Stimulated activated CD8-positive, alpha-beta memory T cell treated with anti-CD3 and anti-CD28 coated beads, Interleukin-4, amount 100 ng/mL, for 4 hours (primary cell): ENCODE measurements around the gene IGSF22.

Source experiments
- DNase-seq, 2 donors: peaks; one replicate each; pipeline ENCODE4 v3.0.0-alpha.2; 2020; ENCODE audit warnings: low read depth in 2 of 2, low spot score in 1 of 2

Gene IGSF22

GRCh38 chr11:18726040-18726439 lies at the start of gene IGSF22:
TSS of gene IGSF22 (minus strand) at chr11:18726188. CDS start at chr11:18724236, 1,952 bp downstream.
- DNase-seq = no peak

- no peak for DNase-seq
These were observed 48.8 kb upstream of the IGSF22 start for GRCh38 chr11:18774801-18775200.

GRCh38 chr11:18773681-18774080 lies 47.7 kb upstream of the IGSF22 start:
- no peak for DNase-seq

DNA sequence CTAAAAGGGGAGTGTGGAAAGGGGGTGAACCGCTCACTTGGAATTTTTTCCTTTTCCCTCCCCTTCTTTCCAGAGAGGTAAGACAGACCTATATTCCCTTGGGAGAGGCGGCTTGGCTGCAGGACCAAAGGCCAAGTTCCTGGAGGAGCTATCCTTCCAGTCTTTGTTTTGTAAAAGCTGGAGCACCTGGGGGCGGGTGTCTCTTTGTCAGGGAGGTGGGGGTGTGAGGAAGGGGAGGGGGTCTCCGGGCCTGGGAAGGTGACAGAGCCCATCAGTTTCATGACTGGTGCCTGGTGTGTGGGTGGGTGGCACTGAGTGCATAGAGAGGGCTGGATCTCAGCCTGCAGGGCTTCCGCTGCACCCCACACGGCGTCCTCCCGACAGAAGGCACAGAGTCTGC lies 47.1 kb upstream of the IGSF22 start:
- no peak for DNase-seq

- DNase-seq = no peak
These were observed 46.2 kb upstream of the IGSF22 start for GRCh38 chr11:18772211-18772610.

DNA sequence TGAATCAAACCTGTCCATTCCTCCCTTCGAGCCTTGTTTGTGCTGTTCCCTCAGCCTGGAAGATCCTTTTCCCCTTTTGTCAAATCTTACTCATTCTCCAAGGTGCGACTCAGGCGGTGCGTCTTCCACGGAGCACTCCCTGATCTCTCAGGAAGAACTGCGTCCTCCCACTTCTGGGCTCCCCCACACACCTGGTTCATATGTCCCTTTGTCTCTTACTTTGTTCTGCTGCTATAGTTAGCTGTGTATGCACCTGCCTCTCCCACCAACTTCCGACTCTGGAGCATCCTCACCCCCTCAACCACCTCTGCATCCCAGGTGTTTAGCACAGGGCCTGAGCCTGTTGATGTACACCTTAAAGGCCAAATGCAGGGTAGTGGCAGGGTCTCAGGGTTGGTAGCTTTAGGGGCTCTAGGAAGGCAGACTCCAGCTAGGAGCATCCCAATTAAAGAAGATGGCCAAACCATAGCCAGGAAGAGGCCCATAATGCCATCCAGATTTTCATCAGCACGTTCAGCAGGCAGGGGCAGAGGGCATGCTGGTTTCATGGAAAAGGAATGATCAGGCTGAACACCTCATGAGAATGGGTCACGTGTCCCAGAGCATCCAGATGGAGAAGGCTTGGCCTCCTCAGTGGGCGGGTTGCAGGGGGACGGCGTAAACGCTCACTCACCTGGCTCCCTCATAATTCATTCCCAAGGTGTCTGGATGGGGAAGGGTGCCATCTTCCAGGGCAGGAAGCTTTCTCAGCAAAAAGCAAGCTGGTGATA lies 45.5 kb upstream of the IGSF22 start:
- DNase-seq = no peak

- no peak for DNase-seq
These were observed 44.6 kb upstream of the IGSF22 start for GRCh38 chr11:18770479-18771125.

DNA sequence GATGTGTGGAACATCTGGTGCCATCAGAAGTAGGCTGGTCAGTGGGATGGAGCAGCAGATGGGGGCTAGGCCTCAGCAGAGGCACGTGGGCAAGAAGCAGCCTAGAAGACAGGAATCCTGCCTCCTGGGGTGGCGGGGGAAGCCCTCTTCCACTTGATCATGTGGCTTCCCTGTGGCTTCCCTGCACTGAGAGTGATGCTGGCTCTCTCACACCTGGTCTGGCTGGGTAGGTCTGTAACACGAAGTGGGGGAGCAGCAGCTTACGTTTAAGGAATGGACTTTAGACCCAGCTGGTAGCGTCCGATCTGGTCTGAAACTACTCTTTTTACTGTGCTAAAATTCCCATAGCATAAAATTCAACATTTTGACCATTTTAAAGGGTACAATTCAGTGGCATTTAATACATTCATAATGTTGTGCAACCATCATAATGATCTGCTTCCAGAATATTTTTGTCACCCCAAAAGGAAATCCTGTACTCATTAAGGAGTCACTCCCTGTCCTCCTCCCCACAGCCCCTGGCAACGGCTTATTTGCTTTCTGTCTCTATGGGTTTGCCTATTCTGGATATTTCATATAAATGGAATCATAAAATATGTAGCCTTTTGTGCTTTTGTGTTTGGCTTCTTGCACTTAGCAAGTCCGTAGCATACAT lies 43.9 kb upstream of the IGSF22 start:
- no peak for DNase-seq

- DNase-seq = no peak
These were observed 43.0 kb upstream of the IGSF22 start for GRCh38 chr11:18768978-18769377.

- DNase-seq = no peak
These were observed 42.5 kb upstream of the IGSF22 start for GRCh38 chr11:18768472-18768901.

GRCh38 chr11:18766015-18766414 lies 40.0 kb upstream of the IGSF22 start:
- no peak for DNase-seq

- no peak for DNase-seq
These were observed 39.6 kb upstream of the IGSF22 start for GRCh38 chr11:18765554-18765953.

DNA sequence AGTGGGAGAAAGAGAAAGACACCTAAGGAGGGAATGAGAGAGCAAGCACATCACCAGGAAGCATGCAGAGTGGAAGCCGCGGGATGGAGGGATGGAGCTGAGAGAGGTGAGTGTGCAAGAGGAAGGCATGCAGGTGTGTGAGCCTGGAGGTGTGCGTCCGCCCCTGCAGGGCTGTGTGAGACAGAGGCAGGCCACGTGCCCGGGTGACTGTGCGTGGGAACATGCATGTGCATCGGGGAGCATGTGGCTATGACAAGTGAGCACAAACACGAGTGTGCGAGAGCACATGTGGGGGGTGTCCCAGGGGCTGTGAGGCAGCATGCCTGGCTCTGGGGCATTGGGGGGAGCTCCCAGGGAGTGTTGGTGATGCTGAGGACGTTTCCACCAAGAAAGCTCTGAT lies 35.8 kb upstream of the IGSF22 start:
- no peak for DNase-seq

DNA sequence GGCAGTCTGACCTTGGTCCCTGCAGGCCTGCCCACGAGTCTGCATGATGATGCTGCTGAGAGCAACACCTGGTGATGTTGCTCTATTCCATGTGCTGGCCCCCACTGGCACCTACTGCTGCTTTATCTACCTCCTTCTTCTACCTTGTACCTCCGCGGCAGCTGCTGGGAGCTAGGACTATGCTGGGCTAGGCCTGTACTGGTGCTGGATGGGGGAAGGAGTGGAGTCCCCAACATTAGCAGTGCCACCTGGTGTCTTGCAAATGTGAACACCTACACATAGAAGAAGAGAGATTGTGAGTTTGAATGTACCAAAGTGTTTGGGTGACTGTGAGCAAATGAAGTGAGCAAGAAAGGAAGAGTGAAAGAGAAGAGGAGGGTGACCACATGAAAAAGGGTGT lies 35.2 kb upstream of the IGSF22 start:
- DNase-seq = no peak

- no peak for DNase-seq
These were observed 31.8 kb upstream of the IGSF22 start for GRCh38 chr11:18757811-18758210.

DNA sequence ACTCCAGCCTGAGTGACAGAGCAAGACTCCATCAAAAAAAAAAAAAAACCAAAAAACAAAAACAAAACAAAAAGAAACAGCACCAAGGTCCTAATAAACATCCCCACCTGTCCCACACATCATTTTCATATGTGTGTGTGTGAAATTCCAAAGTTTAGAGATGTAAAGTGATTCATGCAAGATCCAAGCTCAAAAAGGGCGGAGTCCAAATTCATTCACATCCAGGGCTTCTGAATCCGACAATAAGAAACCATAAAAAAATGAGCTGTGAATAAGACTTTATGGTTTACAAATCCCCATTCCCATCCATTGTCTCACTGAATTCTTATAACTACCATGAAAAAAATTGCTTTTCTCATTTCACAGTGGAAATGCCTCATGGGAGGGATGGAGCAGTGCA lies 30.9 kb upstream of the IGSF22 start:
- no peak for DNase-seq

DNA sequence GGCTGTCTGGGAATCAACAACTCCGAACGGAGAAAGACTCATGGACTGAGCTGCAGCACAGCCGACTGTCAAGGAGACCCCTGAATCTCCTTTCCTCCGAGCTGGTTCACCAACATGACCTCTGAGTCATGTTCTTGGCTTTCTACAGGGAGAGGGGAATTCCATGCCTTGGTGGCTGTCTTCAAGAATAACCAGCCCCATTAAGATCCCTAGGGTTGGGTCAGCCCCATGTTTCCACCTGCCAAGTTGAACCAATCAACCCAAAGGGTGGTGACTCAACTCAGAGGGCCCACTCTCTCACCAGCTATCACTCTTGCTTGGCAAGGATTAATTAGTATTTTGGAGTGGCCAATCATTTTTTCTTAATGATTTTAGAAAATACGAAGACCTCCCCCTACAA lies 28.3 kb upstream of the IGSF22 start:
- no peak for DNase-seq

DNA sequence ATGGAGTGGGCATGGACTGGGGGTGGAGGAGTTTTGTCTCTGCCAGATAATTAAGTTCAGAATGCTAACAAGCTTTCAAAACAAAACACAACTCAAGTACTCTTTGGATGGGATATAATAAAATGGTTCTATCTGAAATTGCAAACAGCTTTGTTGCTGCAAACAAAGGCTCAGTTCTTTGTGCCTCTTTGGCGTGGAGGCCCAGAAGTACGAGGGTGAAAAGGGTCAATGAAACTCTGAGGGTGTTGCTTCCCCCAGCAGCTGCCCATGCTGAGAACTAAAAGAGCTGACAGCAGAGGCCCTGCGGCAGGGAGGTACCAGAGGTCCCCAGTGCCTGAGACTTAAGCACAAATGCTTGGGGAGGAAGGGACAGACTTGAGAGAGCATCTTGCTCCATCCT lies 26.5 kb upstream of the IGSF22 start:
- DNase-seq = no peak

DNA sequence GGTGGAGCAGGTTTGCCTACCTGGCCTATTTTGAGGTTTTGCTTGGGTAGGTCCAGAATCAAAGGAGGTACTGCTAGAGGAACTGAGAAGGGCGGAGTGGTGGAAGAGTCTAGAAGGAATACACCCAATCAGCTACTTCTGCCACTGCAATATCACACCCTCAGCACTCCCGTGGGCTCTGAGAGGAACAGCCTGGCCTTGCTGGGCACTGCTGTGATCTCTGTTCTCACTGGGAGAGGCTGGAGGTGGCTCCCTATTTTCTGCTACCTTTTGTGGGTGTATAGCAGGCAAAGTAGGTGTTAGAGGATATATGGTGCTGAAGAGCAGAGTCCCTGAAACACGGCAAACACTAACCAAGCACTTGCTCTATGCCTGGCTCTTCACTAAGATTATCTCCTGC lies 25.0 kb upstream of the IGSF22 start:
- no peak for DNase-seq

- DNase-seq = no peak
These were observed 23.8 kb upstream of the IGSF22 start for GRCh38 chr11:18749681-18750319.

DNA sequence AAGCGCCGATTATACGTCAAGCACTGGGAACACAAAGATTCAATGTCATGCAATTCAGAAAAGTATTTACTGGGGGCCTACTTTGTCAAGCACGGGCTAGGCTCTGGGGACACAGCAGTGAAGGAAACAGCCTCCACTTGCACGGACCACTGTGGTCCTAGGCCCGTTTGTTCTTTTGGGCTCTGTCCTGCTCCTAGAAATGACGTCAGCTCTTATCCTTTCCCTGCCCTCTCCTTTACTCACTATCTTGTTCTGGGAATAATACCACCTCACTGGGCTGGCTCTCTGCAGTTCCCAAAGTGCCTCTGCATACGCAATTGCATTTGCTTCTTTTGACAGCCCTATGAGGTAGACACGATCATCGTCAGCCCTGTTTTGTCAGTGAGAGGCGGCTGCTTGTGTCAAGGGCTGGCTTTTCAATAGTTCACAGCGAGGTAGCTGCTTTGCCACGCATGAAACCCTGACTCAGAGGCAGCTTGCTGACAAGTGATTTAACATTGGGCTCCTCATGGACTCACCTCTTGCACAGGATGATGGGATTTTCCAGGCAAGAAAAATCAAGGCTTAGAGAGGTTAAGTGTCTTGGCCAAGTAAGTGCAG lies 22.9 kb upstream of the IGSF22 start:
- DNase-seq = no peak
